Hair follicular keratinocyte (primary cell): ENCODE results near the gene ALG14. TPM values are rescaled to one million over a fixed set of nuclear protein-coding genes. Genes with fewer than 3 reads are reported as not detected.

Experiments used
- total RNA-seq: library from RNA; depleted of rRNA; stranded (reverse); fragments of >200 nt; gene quantifications from 2 replicates; pipeline ENCODE4 v1.2.3, GENCODE V29; 2015

Gene ALG14
- 0.95 and 1.3 TPM in 2 replicates for total RNA-seq

GRCh38 chr1:95072532-95073419, at the start of gene ALG14:
ALG14 (minus strand) TSS chr1:95072951; CDS start chr1:95072898, 53 bp downstream.

GRCh38 chr1:95117207-95118066, 44.7 kb upstream of the ALG14 start, which contains the start of gene TLCD4:
TLCD4 (plus strand) TSS chr1:95117355; CDS start chr1:95143902, 26,547 bp downstream.

DNA sequence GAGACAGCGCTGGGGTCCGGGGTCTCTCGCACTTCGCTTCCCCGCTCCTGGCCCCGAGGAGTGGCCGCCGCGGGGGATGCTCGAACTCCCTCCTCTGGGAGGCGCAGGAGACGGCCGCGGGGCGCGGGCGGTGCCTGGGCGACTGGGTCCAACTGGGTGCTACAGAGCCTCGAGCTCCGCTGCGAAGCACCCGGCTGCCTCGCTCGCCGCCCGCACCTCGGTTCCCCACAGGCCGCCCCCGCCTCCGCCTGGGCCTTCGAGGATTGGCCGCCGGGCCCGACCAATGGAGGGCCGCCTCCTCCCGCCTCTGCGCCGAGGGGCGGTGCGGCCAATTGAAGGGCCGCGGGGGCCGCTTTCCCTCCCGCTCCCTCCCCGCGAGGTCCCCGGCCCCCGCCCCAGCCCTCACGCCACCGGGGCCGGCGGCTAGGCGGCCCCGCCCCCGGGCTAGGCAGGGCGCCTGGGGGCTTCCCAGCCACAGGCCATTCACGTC, 145.8 kb downstream of the ALG14 start, which contains the start of gene CNN3:
CNN3 (minus strand) TSS at position 196 of the 490 bp plus-strand sequence. CDS start 216 bp downstream, outside the sequence.

Other genes with a start within 250 kb of the ALG14 start
- 82.4 and 92.7 TPM in 2 replicates for gene CNN3, start 145.8 kb downstream of the ALG14 start, total RNA-seq
- 0.08 TPM in 1 of 2 replicates, not detected in the other for gene TLCD4, start 44.4 kb upstream of the ALG14 start, total RNA-seq
- gene RWDD3, start 161.3 kb upstream of the ALG14 start, total RNA-seq = 6.3 and 9.0 TPM in 2 replicates